Activated B cell treated with CpG ODN at 0.5 μM for 24 hours (primary cell): Measurements from ENCODE around the gene SPOCD1. TPM values are rescaled to one million over a fixed set of nuclear protein-coding genes. Genes with fewer than 3 reads are reported as not detected.
A peak's percentile ranks its signal among the peaks of the same experiment; 100 is the strongest.

Experiments used
- ATAC-seq: fragments of 200-7000 bp; cut with Tn5 transposase; one replicate; pipeline ENCODE4 v1.10.0; 2021; ENCODE audit warnings: low read depth, mild to moderate bottlenecking, moderate library complexity
- CTCF ChIA-PET: fragments of 350-600 bp; sonication (Branson Sonifier 250); formaldehyde crosslinking; loops from one replicate; lab custom pipeline; 2021; ENCODE audit warnings: antibody characterized with exemption; lab: Charles Lee
- POLR2A ChIA-PET: fragments of 350-600 bp; sonication (Branson Sonifier 250); formaldehyde crosslinking; loops from one replicate; lab custom pipeline; 2021; ENCODE audit warnings: antibody characterized with exemption; lab: Charles Lee
- DNase-seq: peaks from one replicate; pipeline ENCODE4 v3.0.0; 2022
- H3K27ac Mint-ChIP-seq: one replicate; pipeline ENCODE4 v1.8.0; 2020; ENCODE audit warnings: mixed read lengths
- H3K27me3 Mint-ChIP-seq: one replicate; pipeline ENCODE4 v1.8.0; 2021; ENCODE audit warnings: mixed read lengths
- H3K36me3 Mint-ChIP-seq: one replicate; pipeline ENCODE4 v1.8.0; 2021; ENCODE audit warnings: low read depth, mixed read lengths
- H3K4me1 Mint-ChIP-seq: one replicate; pipeline ENCODE4 v1.8.0; 2021; ENCODE audit warnings: mixed read lengths
- H3K4me3 Mint-ChIP-seq: one replicate; pipeline ENCODE4 v1.8.0; 2020; ENCODE audit warnings: mild to moderate bottlenecking, mixed read lengths
- H3K9me3 Mint-ChIP-seq: one replicate; pipeline ENCODE4 v1.8.0; 2020; ENCODE audit warnings: mixed read lengths
- CTCF ChIP-seq: fragments of 200-600 bp; IDR thresholded peaks from one replicate; pipeline ENCODE4 v1.8.0; 2022; ENCODE audit warnings: antibody characterized with exemption, mild to moderate bottlenecking
- intact Hi-C: fragments of 100-400 bp; cut with micrococcal nuclease; formaldehyde crosslinking; loops from one replicate; pipeline ENCODE4 v1.15.1; 2024
- total RNA-seq: library from RNA; stranded (reverse); gene quantifications from 2 replicates; pipeline ENCODE4 v1.2.3, GENCODE V29; 2022

SPOCD1 gene
- total RNA-seq, 1 donor from 2014 or later: not detected

GRCh38 chr1:31752258-31752657 lies 63.6 kb downstream of the SPOCD1 start:
- H3K4me1 Mint-ChIP-seq: peaks cover 18% of the 10 kb centered on the region
- CTCF ChIA-PET: no interaction called here
- no peak overlapping the region for H3K27ac Mint-ChIP-seq
- no peak for ATAC-seq
- H3K4me3 Mint-ChIP-seq: no peak overlapping the region
- no peaks in the 10 kb centered on the region for H3K9me3 Mint-ChIP-seq
- TF ChIP-seq CTCF: no peak
- peaks cover 10% of the 10 kb centered on the region for H3K27me3 Mint-ChIP-seq
- intact Hi-C loops: no loop called here
- no peak for DNase-seq
- no peaks in the 10 kb centered on the region for H3K36me3 Mint-ChIP-seq
- POLR2A ChIA-PET: no interaction called here

GRCh38 chr1:31751822-31752241 lies 64.0 kb downstream of the SPOCD1 start:
- intact Hi-C loops: no loop called here
- CTCF ChIA-PET: interaction anchor here (0.6 to 1.0 kb wide), 2 partner anchors 11 to 253 kb away, joined by 3 read pairs; no protein-coding TSS in a partner anchor
- DNase-seq: no peak
- Mint-ChIP-seq H3K36me3 (no peaks in the 10 kb centered on the region), H3K27ac (no peak overlapping the region), H3K9me3 (no peaks in the 10 kb centered on the region), H3K4me1 (peaks cover 22% of the 10 kb centered on the region), H3K27me3 (peaks cover 10% of the 10 kb centered on the region), H3K4me3 (no peak overlapping the region)
- ATAC-seq: no peak
- POLR2A ChIA-PET: interaction anchor here (1.3 kb wide), 1 partner anchor 33 kb away, joined by 3 read pairs; no protein-coding TSS in a partner anchor
- TF ChIP-seq CTCF: no peak

- TF ChIP-seq CTCF: no peak
- DNase-seq: no peak
- no peak overlapping the region for H3K27ac Mint-ChIP-seq
- ChIA-PET CTCF (interaction anchor here (1.0 to 1.2 kb wide), 3 partner anchors 10 to 37 kb away, joined by 3 to 4 read pairs (median 3); no protein-coding TSS in a partner anchor), POLR2A (interaction anchor here (1.3 kb wide), 1 partner anchor 34 kb away, joined by 3 read pairs; no protein-coding TSS in a partner anchor)
- H3K36me3 Mint-ChIP-seq: no peaks in the 10 kb centered on the region
- peak; percentile 61 for ATAC-seq
- H3K4me3 Mint-ChIP-seq: no peak overlapping the region
- intact Hi-C loops: no loop called here
- peaks cover 31% of the 10 kb centered on the region for H3K4me1 Mint-ChIP-seq
- peaks cover 10% of the 10 kb centered on the region for H3K27me3 Mint-ChIP-seq
- no peaks in the 10 kb centered on the region for H3K9me3 Mint-ChIP-seq
These were observed 64.8 kb downstream of the SPOCD1 start for GRCh38 chr1:31750858-31751510.

GRCh38 chr1:31749785-31750735 lies 65.8 kb downstream of the SPOCD1 start:
- intact Hi-C loops: no loop called here
- CTCF ChIA-PET: interaction anchor here (0.6 to 1.2 kb wide), 3 partner anchors 11 to 364 kb away, joined by 3 to 4 read pairs (median 4); no protein-coding TSS in a partner anchor
- Mint-ChIP-seq H3K27me3 (peaks cover 8% of the 10 kb centered on the region), H3K36me3 (no peaks in the 10 kb centered on the region), H3K9me3 (no peaks in the 10 kb centered on the region), H3K4me3 (no peak overlapping the region), H3K27ac (no peak overlapping the region), H3K4me1 (peaks cover 40% of the 10 kb centered on the region)
- DNase-seq: no peak
- no peak for ATAC-seq
- POLR2A ChIA-PET: no interaction called here
- TF ChIP-seq CTCF: no peak
